AG09309 (cell line): ENCODE data around the gene LMF1.

ENCODE experiments used
- DNase-seq: peaks from one replicate; pipeline ENCODE4 v3.0.0-alpha.2; 2010; ENCODE audit warnings: low read depth
- H3K4me3 ChIP-seq: 2 replicates; pipeline ENCODE4 v1.5.1; 2011; ENCODE audit warnings: mild to moderate bottlenecking, low read depth, low read length, moderate library complexity; ENCODE audit not compliant: control insufficient read depth
- TF ChIP-seq, protein P1 (sequence below): IDR thresholded peaks from 2 replicates; pipeline ENCODE4 v1.5.1; 2011; ENCODE audit warnings: mild to moderate bottlenecking, low read depth, low read length, inconsistent platforms; ENCODE audit not compliant: insufficient read depth, control insufficient read depth; ENCODE audit errors: missing control alignments

The LMF1 gene

DNA sequence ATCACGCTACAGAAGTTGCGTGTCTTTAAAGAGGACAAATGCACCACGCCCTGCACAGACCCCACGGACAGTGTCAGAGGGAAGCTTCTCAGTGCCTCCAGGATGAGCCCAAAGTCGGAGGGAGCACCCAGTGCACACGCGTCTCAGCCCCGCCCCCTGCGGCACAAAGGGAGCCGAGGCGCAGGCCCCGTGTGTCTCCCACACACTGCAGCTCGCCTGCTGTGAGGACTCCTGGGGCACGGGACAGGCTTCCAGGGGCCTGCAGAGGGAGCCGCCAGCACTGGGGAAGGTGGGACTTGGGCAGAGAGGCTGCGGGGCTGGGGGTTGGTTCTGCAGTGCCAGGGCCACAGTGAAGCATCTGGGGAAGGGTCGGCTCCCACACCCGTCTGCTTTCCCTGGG lies 77.4 kb downstream of the LMF1 start:
- H3K4me3 ChIP-seq = no peak overlapping the region
- TF ChIP-seq, protein P1, sequence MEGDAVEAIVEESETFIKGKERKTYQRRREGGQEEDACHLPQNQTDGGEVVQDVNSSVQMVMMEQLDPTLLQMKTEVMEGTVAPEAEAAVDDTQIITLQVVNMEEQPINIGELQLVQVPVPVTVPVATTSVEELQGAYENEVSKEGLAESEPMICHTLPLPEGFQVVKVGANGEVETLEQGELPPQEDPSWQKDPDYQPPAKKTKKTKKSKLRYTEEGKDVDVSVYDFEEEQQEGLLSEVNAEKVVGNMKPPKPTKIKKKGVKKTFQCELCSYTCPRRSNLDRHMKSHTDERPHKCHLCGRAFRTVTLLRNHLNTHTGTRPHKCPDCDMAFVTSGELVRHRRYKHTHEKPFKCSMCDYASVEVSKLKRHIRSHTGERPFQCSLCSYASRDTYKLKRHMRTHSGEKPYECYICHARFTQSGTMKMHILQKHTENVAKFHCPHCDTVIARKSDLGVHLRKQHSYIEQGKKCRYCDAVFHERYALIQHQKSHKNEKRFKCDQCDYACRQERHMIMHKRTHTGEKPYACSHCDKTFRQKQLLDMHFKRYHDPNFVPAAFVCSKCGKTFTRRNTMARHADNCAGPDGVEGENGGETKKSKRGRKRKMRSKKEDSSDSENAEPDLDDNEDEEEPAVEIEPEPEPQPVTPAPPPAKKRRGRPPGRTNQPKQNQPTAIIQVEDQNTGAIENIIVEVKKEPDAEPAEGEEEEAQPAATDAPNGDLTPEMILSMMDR = no peak
- DNase-seq = no peak

DNA sequence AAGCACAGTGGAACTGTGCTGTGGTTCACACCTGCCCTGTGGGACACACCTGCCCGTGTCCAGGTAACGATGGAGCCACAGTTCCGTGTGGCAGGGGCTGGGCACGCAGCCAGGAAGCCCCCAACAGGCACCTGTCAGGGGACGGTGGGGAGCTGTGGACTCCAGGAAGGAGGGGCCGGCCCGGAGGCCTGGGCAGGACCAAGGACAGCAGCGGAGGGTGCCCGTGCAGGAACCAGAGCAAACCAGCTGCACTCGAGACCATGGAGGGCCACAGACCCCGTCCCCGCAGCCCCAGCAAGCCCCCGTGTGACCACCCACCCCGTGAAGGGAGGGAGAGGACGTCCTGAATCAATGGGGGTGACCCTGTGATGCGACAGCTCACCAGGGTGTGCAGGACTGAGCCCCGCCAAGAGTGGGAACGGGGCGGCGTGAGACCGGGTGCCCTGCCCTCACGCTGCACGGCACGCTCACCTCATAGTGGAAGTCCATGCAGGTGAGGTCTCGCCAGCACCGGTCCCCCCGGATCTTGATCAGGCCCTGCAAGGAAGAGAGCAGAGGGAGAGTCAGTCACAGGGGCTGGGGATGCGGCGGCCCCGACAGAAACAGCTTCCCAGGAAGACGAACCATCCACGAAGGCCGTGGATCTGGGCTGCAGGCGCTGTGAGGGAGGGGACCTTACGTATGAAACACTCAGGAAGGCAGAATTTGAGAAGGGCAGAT lies 78.1 kb downstream of the LMF1 start:
- TF ChIP-seq, protein P1 = no peak
- DNase-seq = no peak
- H3K4me3 ChIP-seq = no peak overlapping the region

DNA sequence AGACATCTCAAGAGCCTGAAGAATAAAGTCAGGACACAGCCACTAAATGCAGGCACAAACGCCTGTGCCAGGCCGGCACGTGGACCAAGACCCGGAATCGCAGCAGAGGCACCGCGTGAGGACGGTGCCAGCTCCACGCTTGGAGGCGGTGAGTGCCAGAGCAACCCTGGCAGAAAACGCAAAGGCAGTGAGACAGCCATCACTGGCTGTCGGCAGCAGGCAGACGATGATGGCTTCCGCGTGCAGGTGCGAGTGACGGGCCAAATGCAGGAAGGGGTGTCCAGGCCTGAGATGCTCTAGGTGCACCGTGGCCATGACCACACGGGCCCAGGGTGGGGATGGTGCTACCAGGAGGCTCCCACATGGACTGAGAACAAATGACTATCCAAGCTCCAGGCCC lies 78.8 kb downstream of the LMF1 start:
- DNase-seq = no peak
- TF ChIP-seq, protein P1 = no peak
- H3K4me3 ChIP-seq = no peak overlapping the region

DNA sequence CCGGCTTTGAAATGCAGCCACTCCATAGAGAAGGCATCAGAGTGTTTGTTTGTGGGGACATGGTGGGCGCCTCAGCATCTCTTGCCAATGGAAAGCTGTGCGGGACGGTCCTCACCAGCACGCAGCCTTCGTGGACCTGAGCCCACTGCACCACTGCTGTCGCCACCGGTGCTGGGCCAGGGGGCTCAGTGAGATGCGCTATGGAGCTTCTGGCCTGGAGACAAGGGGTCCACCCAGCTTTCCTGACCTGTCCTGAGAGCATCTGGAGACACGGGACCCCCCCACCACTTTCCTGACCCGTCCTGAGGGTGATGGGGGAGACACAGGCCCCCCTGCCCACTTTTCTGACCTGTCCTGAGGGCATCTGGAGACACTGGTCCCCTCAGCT lies 79.4 kb downstream of the LMF1 start:
- TF ChIP-seq, protein P1 = no peak
- no peak overlapping the region for H3K4me3 ChIP-seq
- DNase-seq = no peak

DNA sequence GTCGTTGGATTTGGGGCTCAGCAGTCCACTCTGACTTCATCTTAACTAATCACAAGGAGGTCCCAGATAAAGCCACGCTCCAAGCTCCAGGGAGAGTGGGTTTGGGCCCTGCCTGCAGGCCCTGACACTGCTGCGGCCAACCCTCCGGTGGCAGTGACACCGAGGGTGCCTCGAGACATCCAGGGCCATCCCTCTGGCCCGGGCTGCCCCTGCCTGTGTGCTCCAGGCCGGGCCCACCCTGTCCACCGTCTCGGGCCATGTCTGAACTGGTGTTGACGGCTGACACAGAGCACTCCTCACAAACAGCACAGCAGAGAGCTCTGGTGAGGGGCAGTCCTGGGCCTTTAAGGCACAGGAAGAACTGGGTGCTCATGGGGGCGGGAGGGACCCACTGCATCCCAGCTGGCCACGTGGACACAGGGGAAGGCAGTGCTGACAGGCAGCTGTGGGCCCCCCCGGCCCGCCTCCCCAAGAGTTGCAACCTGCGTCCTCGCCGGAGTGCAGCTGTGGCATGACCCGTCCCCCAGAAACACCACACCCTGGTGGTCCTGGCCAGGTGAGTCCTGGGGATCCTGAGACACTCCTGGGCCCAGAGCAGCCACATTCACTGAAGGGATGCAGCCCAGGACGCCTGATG lies 80.0 kb downstream of the LMF1 start:
- TF ChIP-seq, protein P1 = no peak
- no peak for DNase-seq
- H3K4me3 ChIP-seq = no peak overlapping the region

DNA sequence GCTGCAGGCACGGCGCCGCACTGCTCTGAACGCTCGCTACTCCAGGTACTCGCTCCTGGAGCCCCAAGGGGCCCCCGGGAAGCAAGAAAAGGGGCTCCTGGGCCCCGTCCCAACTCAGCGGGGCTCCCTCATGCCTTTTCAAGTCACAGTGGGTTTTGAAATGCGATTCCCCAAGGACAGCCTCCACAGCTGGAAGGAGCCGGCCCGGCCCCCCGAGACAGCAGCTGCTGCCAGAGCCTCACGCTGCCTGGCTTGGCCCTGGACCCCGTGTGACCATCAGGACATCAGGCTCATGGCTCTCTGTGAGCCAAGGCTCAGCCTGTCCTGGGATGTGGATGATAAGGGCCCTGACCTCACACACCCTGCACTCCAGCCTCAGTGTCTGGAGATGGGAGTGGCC lies 80.6 kb downstream of the LMF1 start:
- no peak for DNase-seq
- TF ChIP-seq, protein P1 = no peak
- no peak overlapping the region for H3K4me3 ChIP-seq
